Skin of body (tissue), 2 donors: Measurements from ENCODE around the gene PCDHB5. TPM values are rescaled to one million over a fixed set of nuclear protein-coding genes. Genes with fewer than 3 reads are reported as not detected.
"Not testable (repeated sequence)": the region's sequence is repeated elsewhere in the genome, so short reads cannot be mapped to it uniquely, and the experiment has no call there.

Source experiments
- DNase-seq: peaks from one replicate; lab custom pipeline; 2025; lab: John Stamatoyannopoulos, UW
- total RNA-seq: library from RNA; depleted of rRNA; stranded (reverse); fragments of >200 nt; gene quantifications from one replicate; pipeline ENCODE4 v1.2.3, GENCODE V29; 2014

The PCDHB5 gene
- total RNA-seq, 1 donor from 2014 or later, result 2.7 TPM

DNA sequence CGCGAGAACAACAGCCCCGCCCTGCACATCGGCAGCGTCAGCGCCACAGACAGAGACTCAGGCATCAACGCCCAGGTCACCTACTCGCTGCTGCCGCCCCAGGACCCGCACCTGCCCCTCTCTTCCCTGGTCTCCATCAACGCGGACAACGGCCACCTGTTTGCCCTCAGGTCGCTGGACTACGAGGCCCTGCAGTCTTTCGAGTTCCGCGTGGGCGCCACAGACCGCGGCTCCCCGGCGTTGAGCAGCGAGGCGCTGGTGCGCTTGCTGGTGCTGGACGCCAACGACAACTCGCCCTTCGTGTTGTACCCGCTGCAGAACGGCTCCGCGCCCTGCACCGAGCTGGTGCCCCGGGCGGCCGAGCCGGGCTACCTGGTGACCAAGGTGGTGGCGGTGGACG is 16.6 kb downstream of the PCDHB5 start:
- not testable (repeated sequence) for DNase-seq

GRCh38 chr5:141152096-141152495 is 17.1 kb downstream of the PCDHB5 start:
- DNase-seq, result not testable (repeated sequence)

GRCh38 chr5:141155540-141156374 is 20.8 kb downstream of the PCDHB5 start:
- DNase-seq, result no peak

- DNase-seq, result not testable (repeated sequence)
Observed at GRCh38 chr5:141157356-141157755, 22.4 kb downstream of the PCDHB5 start.

DNA sequence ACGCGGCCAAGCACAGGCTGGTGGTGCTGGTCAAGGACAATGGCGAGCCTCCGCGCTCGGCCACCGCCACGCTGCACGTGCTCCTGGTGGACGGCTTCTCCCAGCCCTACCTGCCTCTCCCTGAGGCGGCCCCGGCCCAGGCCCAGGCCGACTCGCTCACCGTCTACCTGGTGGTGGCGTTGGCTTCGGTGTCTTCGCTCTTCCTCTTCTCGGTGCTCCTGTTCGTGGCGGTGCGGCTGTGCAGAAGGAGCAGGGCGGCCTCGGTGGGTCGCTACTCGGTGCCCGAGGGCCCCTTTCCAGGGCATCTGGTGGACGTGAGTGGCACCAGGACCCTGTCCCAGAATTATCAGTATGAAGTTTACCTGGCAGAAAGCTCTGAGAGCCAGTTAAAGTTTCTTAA is 22.9 kb downstream of the PCDHB5 start:
- not testable (repeated sequence) for DNase-seq

- DNase-seq, result no peak
Observed at GRCh38 chr5:141172381-141173204, 37.6 kb downstream of the PCDHB5 start, which contains the start of gene PCDHB7. PCDHB7 (plus strand) TSS chr5:141172644; CDS start chr5:141172836, 192 bp downstream.

DNA sequence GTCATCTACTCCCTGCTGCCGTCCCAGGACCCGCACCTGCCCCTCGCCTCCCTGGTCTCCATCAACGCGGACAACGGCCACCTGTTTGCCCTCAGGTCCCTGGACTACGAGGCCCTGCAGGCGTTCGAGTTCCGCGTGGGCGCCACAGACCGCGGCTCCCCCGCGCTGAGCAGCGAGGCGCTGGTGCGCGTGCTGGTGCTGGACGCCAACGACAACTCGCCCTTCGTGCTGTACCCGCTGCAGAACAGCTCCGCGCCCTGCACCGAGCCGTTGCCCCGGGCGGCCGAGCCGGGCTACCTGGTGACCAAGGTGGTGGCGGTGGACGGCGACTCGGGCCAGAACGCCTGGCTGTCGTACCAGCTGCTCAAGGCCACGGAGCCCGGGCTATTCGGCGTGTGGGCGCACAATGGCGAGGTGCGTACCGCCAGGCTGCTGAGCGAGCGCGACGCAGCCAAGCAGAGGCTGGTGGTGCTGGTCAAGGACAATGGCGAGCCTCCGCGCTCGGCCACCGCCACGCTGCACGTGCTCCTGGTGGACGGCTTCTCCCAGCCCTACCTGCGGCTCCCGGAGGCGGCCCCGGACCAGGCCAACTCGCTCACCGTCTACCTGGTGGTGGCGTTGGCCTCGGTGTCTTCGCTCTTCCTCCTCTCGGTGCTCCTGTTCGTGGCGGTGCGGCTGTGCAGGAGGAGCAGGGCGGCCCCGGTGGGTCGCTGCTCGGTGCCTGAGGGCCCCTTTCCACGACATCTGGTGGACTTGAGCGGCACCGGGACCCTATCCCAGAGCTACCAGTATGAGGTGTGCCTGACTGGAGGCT is 39.5 kb downstream of the PCDHB5 start:
- DNase-seq, result not testable (repeated sequence)

GRCh38 chr5:141175933-141176332 is 40.9 kb downstream of the PCDHB5 start:
- no peak for DNase-seq

DNA sequence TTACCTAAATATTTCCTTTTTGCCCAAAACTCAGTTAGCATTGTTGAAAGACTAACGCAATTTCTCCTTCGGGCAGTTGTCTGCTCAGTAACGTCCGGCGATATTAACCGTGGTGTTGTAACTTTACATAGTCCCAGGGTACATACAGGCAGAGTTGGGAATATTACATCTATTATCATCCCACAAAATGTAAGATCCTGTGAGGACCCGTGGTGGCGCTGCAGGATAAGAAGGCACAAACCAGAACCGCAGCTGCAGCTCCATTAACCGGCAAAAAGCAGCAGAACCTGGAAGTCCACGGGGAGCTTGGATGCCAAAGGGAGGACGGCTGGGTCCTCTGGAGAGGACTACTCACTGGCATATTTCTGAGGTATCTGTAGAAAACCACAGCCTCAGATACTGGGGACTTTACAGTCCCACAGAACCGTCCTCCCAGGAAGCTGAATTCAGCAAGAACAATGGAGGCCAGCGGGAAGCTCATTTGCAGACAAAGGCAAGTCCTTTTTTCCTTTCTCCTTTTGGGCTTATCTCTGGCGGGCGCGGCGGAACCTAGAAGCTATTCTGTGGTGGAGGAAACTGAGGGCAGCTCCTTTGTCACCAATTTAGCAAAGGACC is 42.7 kb downstream of the PCDHB5 start, which contains the start of gene PCDHB8:
Gene PCDHB8 (plus strand): TSS at position 214 of the 615 bp plus-strand sequence. CDS start 245 bp downstream, at position 459.
- DNase-seq, result not testable (repeated sequence)

- DNase-seq, result not testable (repeated sequence)
Observed at GRCh38 chr5:141179371-141179770, 44.4 kb downstream of the PCDHB5 start.

DNA sequence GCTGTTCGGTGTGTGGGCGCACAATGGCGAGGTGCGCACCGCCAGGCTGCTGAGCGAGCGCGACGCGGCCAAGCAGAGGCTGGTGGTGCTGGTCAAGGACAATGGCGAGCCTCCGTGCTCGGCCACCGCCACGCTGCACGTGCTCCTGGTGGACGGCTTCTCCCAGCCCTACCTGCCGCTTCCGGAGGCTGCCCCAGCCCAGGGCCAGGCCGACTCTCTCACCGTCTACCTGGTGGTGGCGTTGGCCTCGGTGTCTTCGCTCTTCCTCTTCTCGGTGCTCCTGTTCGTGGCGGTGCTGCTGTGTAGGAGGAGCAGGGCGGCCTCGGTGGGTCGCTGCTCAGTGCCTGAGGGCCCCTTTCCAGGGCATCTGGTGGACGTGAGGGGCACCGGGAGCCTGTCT is 44.9 kb downstream of the PCDHB5 start:
- DNase-seq, result not testable (repeated sequence)

DNA sequence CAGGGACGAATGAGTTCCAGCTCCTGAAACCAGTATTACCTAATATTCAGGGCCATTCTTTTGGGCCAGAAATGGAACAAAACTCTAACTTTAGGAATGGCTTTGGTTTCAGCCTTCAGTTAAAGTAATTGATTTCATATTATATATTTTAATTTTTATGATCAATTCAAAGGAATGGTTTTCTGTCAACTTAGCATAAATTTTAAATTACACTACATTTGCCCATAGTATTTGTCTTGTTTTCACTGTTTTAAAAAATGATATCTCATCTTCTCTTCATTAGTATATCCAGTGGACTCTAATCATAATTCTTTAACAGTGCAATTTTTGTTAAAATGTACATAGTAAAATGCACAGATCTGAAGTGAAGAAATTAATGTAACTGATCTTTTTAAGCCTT is 45.3 kb downstream of the PCDHB5 start:
- no peak for DNase-seq

- no peak for DNase-seq
Observed at GRCh38 chr5:141182248-141182647, 47.2 kb downstream of the PCDHB5 start, which contains the start of gene PCDHB16. PCDHB16 (plus strand) TSS chr5:141182387; CDS start chr5:141182560, 173 bp downstream.

DNA sequence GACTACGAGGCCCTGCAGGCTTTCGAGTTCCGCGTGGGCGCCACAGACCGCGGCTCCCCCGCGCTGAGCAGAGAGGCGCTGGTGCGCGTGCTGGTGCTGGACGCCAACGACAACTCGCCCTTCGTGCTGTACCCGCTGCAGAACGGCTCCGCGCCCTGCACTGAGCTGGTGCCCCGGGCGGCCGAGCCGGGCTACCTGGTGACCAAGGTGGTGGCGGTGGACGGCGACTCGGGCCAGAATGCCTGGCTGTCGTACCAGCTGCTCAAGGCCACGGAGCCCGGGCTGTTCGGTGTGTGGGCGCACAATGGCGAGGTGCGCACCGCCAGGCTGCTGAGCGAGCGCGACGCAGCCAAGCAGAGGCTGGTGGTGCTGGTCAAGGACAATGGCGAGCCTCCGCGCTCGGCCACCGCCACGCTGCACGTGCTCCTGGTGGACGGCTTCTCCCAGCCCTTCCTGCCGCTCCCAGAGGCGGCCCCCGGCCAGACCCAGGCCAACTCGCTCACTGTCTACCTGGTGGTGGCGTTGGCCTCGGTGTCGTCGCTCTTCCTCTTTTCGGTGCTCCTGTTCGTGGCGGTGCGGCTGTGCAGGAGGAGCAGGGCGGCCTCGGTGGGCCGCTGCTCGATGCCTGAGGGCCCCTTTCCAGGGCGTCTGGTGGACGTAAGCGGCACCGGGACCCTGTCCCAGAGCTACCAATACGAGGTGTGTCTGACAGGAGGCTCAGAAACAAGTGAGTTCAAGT is 49.3 kb downstream of the PCDHB5 start:
- DNase-seq, result not testable (repeated sequence)

DNA sequence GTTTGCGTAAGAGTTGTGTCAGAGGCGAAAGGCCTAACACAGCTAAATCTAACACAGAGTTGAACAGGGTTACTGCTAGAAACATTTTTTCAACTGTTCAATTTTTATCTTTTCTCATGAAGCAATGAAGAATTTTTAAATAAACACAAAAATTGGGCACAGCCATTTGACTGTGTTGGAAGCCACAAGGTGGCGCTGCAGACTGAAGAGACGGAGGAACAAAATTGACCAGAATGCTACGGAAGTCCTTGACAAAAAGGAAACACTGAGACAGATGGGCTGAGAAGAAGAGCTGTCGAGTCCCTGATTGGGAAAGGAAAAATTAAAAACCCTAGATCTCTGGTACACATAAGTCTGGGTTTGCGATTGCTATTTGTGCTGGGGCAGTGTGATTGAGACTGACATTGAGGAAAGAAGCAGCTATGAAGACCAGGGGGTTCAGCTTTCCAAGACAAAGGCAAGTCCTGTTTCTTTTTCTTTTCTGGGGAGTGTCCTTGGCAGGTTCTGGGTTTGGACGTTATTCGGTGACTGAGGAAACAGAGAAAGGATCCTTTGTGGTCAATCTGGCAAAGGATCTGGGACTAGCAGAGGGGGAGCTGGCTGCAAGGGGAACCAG is 52.0 kb downstream of the PCDHB5 start, which contains the start of gene PCDHB9:
Gene PCDHB9 (plus strand): TSS at position 265 of the 616 bp plus-strand sequence. CDS start 158 bp downstream, at position 423.
- no peak for DNase-seq
